Endothelial cell of umbilical vein (primary cell): Measurements from ENCODE around the gene RPEL1. TPM values are rescaled to one million over a fixed set of nuclear protein-coding genes. Genes with fewer than 3 reads are reported as not detected.
"Not testable (repeated sequence)": the region's sequence is repeated elsewhere in the genome, so short reads cannot be mapped to it uniquely, and the experiment has no call there.

Source experiments
- BruUV-seq: library from RNA; stranded (reverse); fragments of 400-500 nt; replicated peaks from 2 replicates; lab custom pipeline; 2021; lab: Mats Ljungman, UMichigan
- CTCF ChIA-PET: fragments of 300-600, 350-600 bp; sonication (Branson Sonifier 250); formaldehyde crosslinking; loops from one replicate; lab custom pipeline; 2021; ENCODE audit warnings: antibody characterized with exemption, inconsistent platforms; lab: Charles Lee
- POLR2A ChIA-PET: fragments of 300-600, 350-600 bp; sonication (Branson Sonifier 250); formaldehyde crosslinking; loops from one replicate; lab custom pipeline; 2021; ENCODE audit warnings: antibody characterized with exemption, inconsistent platforms; lab: Charles Lee
- DNase-seq: peaks from one replicate; pipeline ENCODE4 v3.0.0-alpha.2; 2011; ENCODE audit warnings: low read depth, low spot score
- FAIRE-seq: peaks from 2 replicates; lab custom pipeline; 2011; peaks lifted over from hg19 to GRCh38; lab: Jason Lieb, UNC
- H2AFZ ChIP-seq: 2 replicates; pipeline ENCODE4 v1.6.0; 2012; ENCODE audit warnings: low read depth, low read length, control low read depth, inconsistent platforms
- H3K27ac ChIP-seq: 2 replicates; pipeline ENCODE4 v1.5.1; 2011; ENCODE audit warnings: low read depth, mild to moderate bottlenecking, control low read depth, low read length, moderate library complexity; ENCODE audit not compliant: insufficient read depth
- H3K27me3 ChIP-seq, 2 experiments: 2 replicates each; pipeline versions ENCODE4 v1.6.0 to v1.6.1; 2011; ENCODE audit warnings: low read length in 2 of 2, mixed read lengths in 1 of 2; ENCODE audit not compliant: control insufficient read depth in 2 of 2, insufficient read depth in 2 of 2
- H3K36me3 ChIP-seq, 2 experiments: 2 replicates in 1 of 2; 3 replicates in 1 of 2; pipeline ENCODE4 v1.5.1; 2011; ENCODE audit warnings: low read length in 2 of 2, mild to moderate bottlenecking in 1 of 2, moderate library complexity in 1 of 2; ENCODE audit not compliant: control insufficient read depth in 2 of 2, insufficient read depth in 2 of 2; ENCODE audit errors: extremely low read depth in 1 of 2
- H3K4me1 ChIP-seq: 3 replicates; pipeline ENCODE4 v1.5.1; 2011; ENCODE audit warnings: mild to moderate bottlenecking, low read length; ENCODE audit not compliant: control insufficient read depth, insufficient read depth; ENCODE audit errors: extremely low read depth
- H3K4me2 ChIP-seq: 2 replicates; pipeline ENCODE4 v1.6.1; 2011; ENCODE audit warnings: low read length, control low read depth, mixed read lengths; ENCODE audit not compliant: insufficient read depth
- H3K4me3 ChIP-seq, 3 experiments: fragments of 200-600 bp in 1 of 3; sonication (generic), shearing (Covaris generic) in 1 of 3; replicated peaks in 1 of 3; 2 replicates each; pipeline ENCODE4 v1.5.1; 2011 to 2016; ENCODE audit warnings: control low read depth in 3 of 3, low read length in 3 of 3, mild to moderate bottlenecking in 2 of 3, inconsistent platforms in 1 of 3, low read depth in 1 of 3, moderate library complexity in 1 of 3; ENCODE audit not compliant: insufficient read depth in 1 of 3
- H3K79me2 ChIP-seq: 2 replicates; pipeline ENCODE4 v1.6.0; 2012; ENCODE audit warnings: low read length, inconsistent platforms; ENCODE audit not compliant: control insufficient read depth, insufficient read depth
- H3K9ac ChIP-seq: replicated peaks from 2 replicates; pipeline ENCODE3; 2011; ENCODE audit warnings: low read length, control low read depth; ENCODE audit not compliant: insufficient read depth; ENCODE audit errors: extremely low read depth
- H3K9me1 ChIP-seq: replicated peaks from 3 replicates; pipeline ENCODE4 v1.6.0; 2011; ENCODE audit warnings: mild to moderate bottlenecking, low read length; ENCODE audit not compliant: control insufficient read depth, insufficient read depth; ENCODE audit errors: extremely low read depth
- H3K9me3 ChIP-seq: replicated peaks from 2 replicates; pipeline ENCODE4 v1.5.1; 2012; ENCODE audit warnings: low read length, inconsistent platforms; ENCODE audit not compliant: control insufficient read depth, insufficient read depth
- H4K20me1 ChIP-seq: replicated peaks from 2 replicates; pipeline ENCODE3; 2011; ENCODE audit warnings: mild to moderate bottlenecking, low read length; ENCODE audit not compliant: control insufficient read depth, insufficient read depth; ENCODE audit errors: extremely low read depth
- CTCF ChIP-seq, 2 donors: IDR thresholded peaks; 1 replicate in 1 of 2; 2 replicates in 1 of 2; pipeline ENCODE4 v1.5.1; 2011; ENCODE audit warnings: low read length in 2 of 2, mild to moderate bottlenecking in 2 of 2, moderate library complexity in 2 of 2, control low read depth in 1 of 2, inconsistent platforms in 1 of 2, low read depth in 1 of 2; ENCODE audit not compliant: insufficient read depth in 1 of 2; ENCODE audit errors: extremely low read depth in 1 of 2
- MAX ChIP-seq: IDR thresholded peaks from 2 replicates; pipeline ENCODE4 v1.6.1; 2011; ENCODE audit not compliant: insufficient read depth, insufficient read length
- dilution Hi-C: fragments of 300-500 bp; cut with MboI; formaldehyde crosslinking; loops from one replicate; pipeline ENCODE4 v1.15.0; 2019; ENCODE audit warnings: low sequenced_read_pairs; ENCODE audit not compliant: extremely low pct_ligation_motif_present
- intact Hi-C: fragments of 100-400 bp; cut with micrococcal nuclease; formaldehyde crosslinking; loops from one replicate; pipeline ENCODE4 v1.10.0; 2022
- polyA plus RNA-seq, 4 experiments: library from polyadenylated mRNA; depleted of rRNA in 3 of 4; stranded (reverse) in 3 of 4; unstranded in 1 of 4; fragments of >200 nt; gene quantifications; 2 replicates each; pipeline versions ENCODE4 v1.2.1 to v1.2.3, GENCODE V29; 2011 to 2012; ENCODE audit warnings: missing spikeins in 1 of 4
- total RNA-seq: library from RNA; stranded (reverse); gene quantifications from 2 replicates; pipeline ENCODE4 v1.2.3, GENCODE V29; 2021

RPEL1 gene
- total and polyA plus RNA-seq, 2 donors (not counting 3 experiments of a cell fraction or from before 2014, with no cell fraction given), result 0.04 TPM; not detected in 1

GRCh38 chr10:103257812-103258211, 12.1 kb downstream of the RPEL1 start:
- no peak overlapping the region for H3K9ac ChIP-seq
- no peaks in the 10 kb centered on the region for H3K79me2 ChIP-seq
- dilution Hi-C loops, result no loop called here
- no peak for TF ChIP-seq MAX
- TF ChIP-seq CTCF (IDR thresholded peaks at IDR 0.05; ENCODE audit: extremely low read depth in 1 of 2, insufficient read depth in 1 of 2, low read depth in 1 of 2, low read length in 2 of 2), result no peak
- H4K20me1 ChIP-seq, result no peaks in the 10 kb centered on the region
- no peaks in the 10 kb centered on the region for H3K36me3 ChIP-seq
- no peaks in the 10 kb centered on the region for H3K9me1 ChIP-seq
- no peak overlapping the region for H3K4me3 ChIP-seq
- H3K4me1 ChIP-seq, result no peaks in the 10 kb centered on the region
- H3K27ac ChIP-seq, result no peak overlapping the region
- no peak overlapping the region for H2AFZ ChIP-seq
- no TSS peak for BruUV-seq
- CTCF ChIA-PET, result no interaction called here
- FAIRE-seq, result no peak
- DNase-seq, result no peak
- H3K9me3 ChIP-seq, result no peaks in the 10 kb centered on the region
- POLR2A ChIA-PET, result no interaction called here
- H3K27me3 ChIP-seq, result peaks cover 0 to 5% of the 10 kb centered on the region in 2 experiments
- intact Hi-C loops, result no loop called here
- H3K4me2 ChIP-seq, result no peak overlapping the region

GRCh38 chr10:103258928-103259327, 13.2 kb downstream of the RPEL1 start:
- dilution Hi-C loops, H3K9me1 ChIP-seq, H3K27ac ChIP-seq, intact Hi-C loops, H4K20me1 ChIP-seq, H3K9me3 ChIP-seq, H3K4me2 ChIP-seq, H3K79me2 ChIP-seq, H2AFZ ChIP-seq, H3K4me1 ChIP-seq, H3K9ac ChIP-seq, H3K36me3 ChIP-seq, DNase-seq, BruUV-seq, H3K27me3 ChIP-seq, POLR2A ChIA-PET, FAIRE-seq, H3K4me3 ChIP-seq, CTCF ChIA-PET: not testable (repeated sequence)
